ENCODE data around the gene HTR1D. TPM values are rescaled to one million over a fixed set of nuclear protein-coding genes. Genes with fewer than 3 reads are reported as not detected.

The HTR1D gene
- total RNA-seq, 3 donors from 2014 or later (not counting 1 experiment from before 2014, with no cell fraction given): not detected

Other genes starting within 250 kb of the HTR1D start
- gene LACTBL1, start 244.6 kb downstream of the HTR1D start, total RNA-seq: not detected
- gene TEX46, start 201.7 kb downstream of the HTR1D start, total RNA-seq: not detected
- 10 to 100 TPM; 33.0 to 45.4 (median 43.8) TPM for gene KDM1A, start 198.0 kb downstream of the HTR1D start, total RNA-seq
- 10 to 100 TPM; 37.0 to 49.4 (median 39.6) TPM for gene LUZP1, start 48.6 kb downstream of the HTR1D start, total RNA-seq
- gene HNRNPR, start 126.8 kb upstream of the HTR1D start, total RNA-seq: 100 to 1,000 TPM; 126 to 134 (median 128) TPM
- gene ZNF436, start 152.3 kb upstream of the HTR1D start, total RNA-seq: 1 to 10 TPM; 4.5 to 7.8 (median 5.7) TPM
- 1 to 10 TPM in 1 of 3 donors, under 1 TPM in 2; 0.75 to 1.5 (median 0.94) TPM for gene TCEA3, start 207.2 kb upstream of the HTR1D start, total RNA-seq